ENCODE results near the gene RFX4.

Gene RFX4

GRCh38 chr12:106774005-106774807 is 191.4 kb downstream of the RFX4 start, which contains the start of gene RIC8B:
Gene RIC8B, plus strand, starts transcription at chr12:106774682. Its CDS starts 64 bp downstream, at chr12:106774746.
- no peaks in the 10 kb centered on the region for H3K27me3 Mint-ChIP-seq (ENCODE audit: low read depth, poor library complexity)
- H3K36me3 Mint-ChIP-seq (ENCODE audit: low read depth) = peaks cover 16% of the 10 kb centered on the region
- DNase-seq = peak; percentile 93
- no peak for TF ChIP-seq CTCF (IDR thresholded peaks at IDR 0.05)
- peak within 1 kb of the TSS; percentile 100 for H3K27ac Mint-ChIP-seq
- peak within 1 kb of the TSS; percentile 99 for H3K4me3 Mint-ChIP-seq
- H3K4me1 Mint-ChIP-seq = peaks cover 43% of the 10 kb centered on the region
- H3K9me3 Mint-ChIP-seq = no peaks in the 10 kb centered on the region

- Mint-ChIP-seq H3K9me3 (no peaks in the 10 kb centered on the region), H3K27me3 (ENCODE audit: low read depth, poor library complexity) (no peaks in the 10 kb centered on the region), H3K27ac (peak overlapping the region; percentile 100), H3K4me3 (peak overlapping the region; percentile 99), H3K36me3 (ENCODE audit: low read depth) (peaks cover 19% of the 10 kb centered on the region), H3K4me1 (peaks cover 36% of the 10 kb centered on the region)
- TF ChIP-seq CTCF (IDR thresholded peaks at IDR 0.05) = no peak
- DNase-seq = no peak
Observed at GRCh38 chr12:106774808-106775524, 192.2 kb downstream of the RFX4 start.

GRCh38 chr12:106776897-106777296 is 194.1 kb downstream of the RFX4 start:
- no peak for TF ChIP-seq CTCF (IDR thresholded peaks at IDR 0.05)
- H3K36me3 Mint-ChIP-seq (ENCODE audit: low read depth) = peaks cover 25% of the 10 kb centered on the region
- no peak overlapping the region for H3K27ac Mint-ChIP-seq

GRCh38 chr12:106780010-106780631 is 197.3 kb downstream of the RFX4 start:
- Mint-ChIP-seq H3K27me3 (ENCODE audit: low read depth, poor library complexity) (no peaks in the 10 kb centered on the region), H3K4me3 (no peak overlapping the region), H3K27ac (no peak overlapping the region), H3K9me3 (no peaks in the 10 kb centered on the region), H3K36me3 (ENCODE audit: low read depth) (peaks cover 32% of the 10 kb centered on the region), H3K4me1 (peaks cover 19% of the 10 kb centered on the region)
- no peak for DNase-seq
- TF ChIP-seq CTCF (IDR thresholded peaks at IDR 0.05) = no peak

More at GRCh38 chr12:106776897-106777296, 194.1 kb downstream of the RFX4 start:
- H3K4me1 Mint-ChIP-seq = peaks cover 34% of the 10 kb centered on the region
- no peak overlapping the region for H3K4me3 Mint-ChIP-seq
- no peak for DNase-seq
- no peaks in the 10 kb centered on the region for H3K27me3 Mint-ChIP-seq (ENCODE audit: low read depth, poor library complexity)
- H3K9me3 Mint-ChIP-seq = no peaks in the 10 kb centered on the region

- Mint-ChIP-seq H3K36me3 (ENCODE audit: low read depth) (peaks cover 46% of the 10 kb centered on the region), H3K4me3 (no peak overlapping the region), H3K9me3 (peaks cover 9% of the 10 kb centered on the region), H3K27ac (no peak overlapping the region), H3K4me1 (peaks cover 3% of the 10 kb centered on the region), H3K27me3 (ENCODE audit: low read depth, poor library complexity) (no peaks in the 10 kb centered on the region)
- no peak for TF ChIP-seq CTCF (IDR thresholded peaks at IDR 0.05)
- DNase-seq = no peak
Observed at GRCh38 chr12:106782619-106783018, 199.8 kb downstream of the RFX4 start.

Data from nephron progenitor cell (in vitro differentiated cells).